CD4-positive, alpha-beta T cell treated with Interleukin-4 for 1 hour (primary cell): ENCODE data around the gene EXOC6B.
"Not testable (repeated sequence)": the region's sequence is repeated elsewhere in the genome, so short reads cannot be mapped to it uniquely, and the experiment has no call there.

Experiments used
- DNase-seq, 2 donors: peaks; one replicate each; pipeline ENCODE4 v3.0.0-alpha.2; 2020 to 2022

The EXOC6B gene

DNA sequence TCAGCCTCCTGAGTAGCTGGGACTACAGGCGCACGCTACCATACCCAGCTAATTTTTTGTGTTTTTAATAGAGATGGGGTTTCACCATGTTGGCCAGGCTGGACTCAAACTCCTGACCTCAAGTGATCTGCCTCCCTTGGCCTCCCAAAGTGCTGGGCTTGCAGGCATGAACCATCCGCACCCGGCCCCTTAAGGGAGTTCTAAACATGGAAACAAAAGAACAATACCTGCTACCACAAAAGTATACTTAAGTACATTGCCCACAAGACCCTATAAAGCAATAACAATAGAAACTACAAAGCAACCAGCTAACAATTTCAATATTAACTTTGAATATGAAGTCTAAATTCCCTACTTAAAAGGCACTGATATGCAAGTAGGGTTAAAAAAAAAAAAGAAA lies 242.0 kb downstream of the EXOC6B start:
- not testable (repeated sequence) for DNase-seq

GRCh38 chr2:72583376-72583775 lies 242.5 kb downstream of the EXOC6B start:
- no peak for DNase-seq

GRCh38 chr2:72581560-72582181 lies 244.2 kb downstream of the EXOC6B start:
- no peak for DNase-seq

DNA sequence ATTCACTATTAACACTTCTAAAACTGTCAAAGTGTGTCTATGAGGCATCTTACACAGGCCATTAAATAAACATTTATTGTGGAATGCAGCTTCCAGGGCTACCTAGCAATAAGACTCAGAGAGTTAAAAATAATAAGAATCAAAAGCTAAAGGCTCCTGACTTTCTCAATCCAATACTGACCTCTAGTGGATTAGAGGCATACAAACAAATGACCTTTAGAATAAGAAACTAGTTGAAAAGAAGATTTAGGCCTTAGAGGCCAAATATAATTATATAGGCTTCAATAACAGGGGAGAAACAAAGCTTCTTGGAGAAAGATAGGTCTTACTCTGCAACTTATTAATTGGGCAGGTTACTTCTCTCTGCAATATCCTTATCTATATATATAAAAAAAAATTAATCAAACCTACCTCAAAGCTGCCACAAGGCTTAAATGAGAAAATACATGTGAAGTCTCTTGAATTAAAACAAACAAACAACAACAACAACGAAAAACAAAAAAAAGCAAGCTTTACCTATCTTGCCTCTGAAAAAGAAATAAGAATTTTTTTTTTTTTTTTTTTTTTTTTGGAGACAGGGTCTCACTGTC lies 246.1 kb downstream of the EXOC6B start:
- peak in 1 of 2 donors; percentile 35 for DNase-seq

DNA sequence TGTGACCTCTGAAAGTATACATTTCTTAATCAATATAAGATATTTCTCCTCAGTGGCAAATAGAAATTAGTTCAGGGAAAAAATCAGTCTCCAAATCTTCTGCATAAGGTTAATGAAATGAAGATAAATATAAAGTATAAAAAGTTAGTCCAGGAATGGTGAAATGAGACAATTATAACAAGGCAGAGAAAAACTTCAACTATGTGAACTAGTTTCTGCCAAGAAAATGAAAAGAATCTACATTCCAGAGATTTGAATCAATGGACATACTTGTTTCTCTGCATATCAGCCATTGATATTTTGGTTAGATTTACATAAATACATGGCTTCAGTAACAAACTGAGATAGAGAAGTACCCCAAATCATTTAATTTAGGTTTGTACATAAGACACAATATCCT lies 249.0 kb downstream of the EXOC6B start:
- DNase-seq: no peak

- no peak for DNase-seq
Measured at GRCh38 chr2:72576459-72576858, 249.4 kb downstream of the EXOC6B start.

DNA sequence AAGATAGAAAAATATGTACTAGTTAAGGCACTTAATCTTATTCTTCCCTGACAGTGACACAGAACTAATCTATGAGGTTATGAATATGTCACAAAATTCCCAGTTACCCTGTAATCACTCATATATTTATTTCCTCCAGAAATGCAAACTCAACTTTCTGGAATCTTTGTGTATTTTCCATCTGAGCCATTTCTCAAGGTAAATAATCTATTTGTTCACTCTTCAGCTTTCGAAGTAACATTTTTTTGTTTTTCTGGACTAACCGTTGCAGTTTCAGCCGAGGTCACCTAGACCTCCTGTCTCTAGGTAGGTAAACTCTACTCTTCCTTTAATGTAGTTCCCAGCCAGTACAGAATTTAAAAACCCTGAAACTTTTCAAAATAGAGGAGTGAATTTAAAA lies 250.9 kb downstream of the EXOC6B start:
- DNase-seq: no peak

DNA sequence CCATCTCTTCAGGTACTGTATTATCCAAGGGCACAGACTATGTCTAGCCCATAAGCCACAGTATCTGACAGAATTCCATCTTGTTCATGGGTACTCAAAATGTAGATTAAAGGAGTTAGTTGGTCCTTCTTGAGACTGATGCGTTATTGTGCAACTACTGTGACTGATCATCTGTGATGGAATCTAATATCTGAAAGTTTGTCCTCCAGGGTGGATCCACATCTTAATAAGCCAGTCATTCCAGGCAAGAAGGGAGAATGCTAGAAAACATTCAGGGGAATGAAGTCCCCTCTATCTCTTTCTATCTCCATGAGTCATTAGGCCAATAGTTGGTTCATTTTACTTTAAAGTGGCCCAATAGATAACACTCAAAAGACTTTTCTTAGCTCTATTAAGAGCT lies 252.6 kb downstream of the EXOC6B start:
- no peak for DNase-seq

DNA sequence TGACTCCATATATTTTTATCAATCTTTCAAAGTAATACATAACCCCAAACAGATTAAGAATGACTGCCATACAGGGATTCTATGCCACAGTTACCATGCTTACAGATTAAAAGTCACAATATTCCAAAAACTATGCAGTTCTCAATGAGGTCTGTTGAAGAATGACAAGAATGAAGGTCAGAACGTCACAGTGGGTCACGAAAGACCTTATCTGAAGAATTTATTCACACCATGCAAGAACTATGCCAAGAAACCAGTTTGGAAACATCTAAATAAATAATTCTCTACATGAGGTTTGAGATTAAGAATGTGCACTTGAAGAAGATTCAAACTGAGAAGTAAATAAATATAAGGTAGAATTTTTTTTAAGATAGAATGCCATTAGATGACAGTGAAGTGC lies 253.3 kb downstream of the EXOC6B start:
- DNase-seq: no peak

GRCh38 chr2:72570413-72570812 lies 255.4 kb downstream of the EXOC6B start:
- DNase-seq: no peak

- DNase-seq: no peak
Measured at GRCh38 chr2:72562451-72563153, 263.2 kb downstream of the EXOC6B start.

DNA sequence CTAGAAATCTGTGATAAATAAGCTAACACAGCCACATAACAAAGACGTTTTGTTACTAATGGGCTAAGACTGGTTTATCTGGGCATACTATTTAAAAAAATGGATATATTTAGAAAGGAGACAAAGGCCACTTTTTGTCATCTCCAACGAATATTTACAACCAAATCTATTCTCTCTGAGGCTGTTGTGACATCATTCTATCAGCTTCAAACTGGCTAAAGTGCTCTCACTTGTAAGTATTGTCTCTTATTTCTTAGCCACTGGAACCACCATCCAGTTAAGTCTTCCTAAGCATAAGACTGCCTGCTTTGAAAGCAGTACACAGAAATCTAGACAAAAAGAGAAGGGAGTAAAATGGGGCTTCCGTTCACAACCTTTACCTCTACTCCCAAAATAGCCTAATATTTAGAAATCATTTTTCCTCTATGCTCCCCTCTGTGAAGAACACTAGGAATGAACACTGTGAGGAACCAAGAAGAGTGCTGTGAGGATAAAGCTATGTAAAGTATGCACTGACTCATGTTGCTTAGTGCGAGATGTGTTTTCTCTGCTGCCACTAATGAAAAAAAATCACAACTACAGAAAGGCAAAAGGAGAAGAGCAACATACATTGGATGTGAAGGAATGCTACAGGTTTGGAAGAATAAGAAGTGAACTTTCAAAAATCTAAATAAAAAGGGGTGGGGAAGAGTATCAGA lies 264.1 kb downstream of the EXOC6B start:
- DNase-seq: no peak

- DNase-seq: no peak
Measured at GRCh38 chr2:72555943-72556342, 269.9 kb downstream of the EXOC6B start.

DNA sequence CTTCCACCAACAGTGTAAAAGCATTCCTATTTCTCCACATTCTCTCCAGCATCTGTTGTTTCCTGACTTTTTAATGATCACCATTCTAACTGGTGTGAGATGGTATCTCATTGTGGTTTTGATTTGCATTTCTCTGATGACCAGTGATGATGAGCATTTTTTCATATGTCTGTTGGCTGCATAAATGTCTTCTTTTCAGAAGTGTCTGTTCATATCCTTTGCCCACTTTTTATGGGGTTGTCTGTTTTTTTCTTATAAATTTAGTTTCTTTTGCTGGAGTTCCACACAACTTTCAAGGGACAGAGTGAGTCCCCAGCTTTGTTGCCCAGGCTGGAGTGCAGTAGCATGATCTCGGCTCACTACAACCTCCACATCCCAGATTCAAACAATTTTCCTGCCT lies 270.5 kb downstream of the EXOC6B start:
- not testable (repeated sequence) for DNase-seq

DNA sequence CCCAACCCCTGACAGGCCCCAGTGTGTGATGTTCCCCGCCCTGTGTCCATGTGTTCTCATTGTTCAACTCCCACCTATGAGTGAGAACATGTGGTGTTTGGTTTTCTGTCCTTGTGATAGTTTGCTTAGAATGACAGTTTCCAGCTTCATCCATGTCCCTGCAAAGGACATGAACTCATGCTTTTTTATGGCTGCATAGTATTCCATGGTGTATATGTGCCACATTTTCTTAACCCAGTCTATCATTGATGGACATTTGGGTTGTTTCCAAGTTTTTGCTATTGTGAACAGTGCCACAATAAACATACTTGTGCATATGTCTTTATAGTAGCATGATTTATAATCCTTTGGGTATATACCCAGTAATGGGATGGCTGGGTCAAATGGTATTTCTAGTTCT lies 270.9 kb downstream of the EXOC6B start:
- DNase-seq: not testable (repeated sequence)

- DNase-seq: no peak
Measured at GRCh38 chr2:72554381-72554780, 271.5 kb downstream of the EXOC6B start.

GRCh38 chr2:72548081-72548764 lies 277.6 kb downstream of the EXOC6B start:
- DNase-seq: no peak

DNA sequence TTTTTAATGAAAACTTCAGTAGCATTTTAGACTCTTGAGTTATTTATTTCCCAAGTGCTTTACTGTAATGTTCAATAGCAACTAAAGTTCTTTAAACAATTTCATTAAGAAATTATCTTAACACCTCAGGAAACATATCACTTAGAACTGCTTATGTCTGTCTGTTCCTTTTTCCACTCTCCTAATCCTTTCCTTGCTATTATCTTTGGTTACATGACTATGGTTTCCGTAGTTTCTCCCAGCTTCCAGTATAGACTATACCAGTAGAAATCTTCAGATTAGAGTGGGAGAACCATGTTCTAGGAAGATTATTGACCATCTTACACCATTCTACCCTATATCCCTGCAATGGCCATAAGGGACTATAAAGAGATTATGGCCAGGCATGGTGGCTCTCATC lies 280.0 kb downstream of the EXOC6B start:
- DNase-seq: no peak

GRCh38 chr2:72544554-72544953 lies 281.3 kb downstream of the EXOC6B start:
- DNase-seq: no peak

DNA sequence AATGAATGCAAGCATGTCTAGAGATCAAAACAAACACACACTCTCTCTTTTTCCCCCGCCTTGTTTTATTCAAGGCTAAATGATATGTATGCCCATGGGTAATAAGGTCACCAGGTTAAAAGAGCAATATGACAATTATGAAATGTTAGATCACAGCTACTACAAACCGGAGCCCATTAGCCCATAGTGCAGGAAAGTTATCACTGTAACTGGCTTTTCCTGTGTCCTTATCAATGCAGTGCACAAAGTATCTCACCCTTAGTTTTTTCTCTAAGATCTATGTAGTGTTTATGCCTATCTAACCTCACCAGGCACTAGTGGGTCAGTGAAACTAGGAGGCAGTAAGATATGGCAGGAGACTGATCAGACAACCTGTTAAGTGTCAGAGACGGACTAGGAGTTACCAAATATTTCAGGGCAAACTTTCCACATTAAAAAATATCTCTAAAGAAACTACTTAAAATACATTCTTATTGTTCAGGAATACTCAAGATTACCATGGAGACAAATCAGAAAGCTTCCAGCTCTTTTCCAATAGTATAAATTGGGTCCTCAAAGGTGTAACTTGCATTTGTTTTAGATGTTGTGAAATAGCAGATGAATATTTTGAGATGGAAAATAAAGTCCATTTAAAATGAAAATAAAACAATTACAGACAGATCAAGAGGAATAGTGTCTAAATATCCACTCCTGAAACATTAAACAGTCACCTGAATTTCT lies 282.2 kb downstream of the EXOC6B start:
- no peak for DNase-seq

DNA sequence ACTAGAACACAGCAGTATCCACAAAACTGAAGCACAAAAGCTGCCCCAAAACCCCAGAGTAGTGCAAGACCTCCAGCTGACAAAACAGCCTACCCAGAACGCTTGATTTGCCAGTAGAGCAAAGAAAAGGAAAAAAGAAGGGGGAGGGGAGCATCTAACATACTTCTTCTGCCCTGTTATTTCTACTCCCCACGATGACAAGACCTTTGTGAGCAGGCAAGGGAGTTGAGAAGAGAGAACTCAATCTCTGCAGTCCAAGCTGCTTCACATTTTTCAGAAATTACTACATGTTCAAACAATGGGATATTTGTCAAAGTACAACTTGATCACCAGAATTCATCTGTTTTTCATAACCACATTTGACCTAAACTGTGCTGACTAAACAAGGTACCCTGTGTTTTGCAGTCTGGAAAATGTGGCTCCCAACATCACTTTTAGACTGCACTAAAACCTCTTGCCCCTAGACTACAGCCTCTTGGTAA lies 286.7 kb downstream of the EXOC6B start:
- no peak for DNase-seq

DNA sequence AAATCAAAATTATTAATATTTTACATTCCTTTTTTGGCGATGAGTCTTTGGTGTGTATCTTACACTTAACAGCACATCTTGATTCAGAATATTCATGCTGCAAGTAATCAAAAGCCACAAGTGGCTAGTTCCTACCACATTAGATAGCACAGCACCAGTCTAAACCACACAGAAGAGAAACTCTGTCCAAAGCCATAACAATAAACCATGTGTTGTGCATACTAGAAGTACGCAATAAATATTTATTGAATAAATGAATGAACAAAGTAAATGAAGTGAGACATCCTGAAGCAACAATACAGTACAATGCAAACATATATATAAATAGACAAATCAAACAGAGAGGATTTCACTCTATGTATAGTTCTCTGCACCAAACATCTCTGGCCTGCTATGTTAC lies 287.3 kb downstream of the EXOC6B start:
- DNase-seq: no peak
